Stimulated activated CD4-positive, alpha-beta T cell treated with anti-CD3 and anti-CD28 coated beads, Interleukin-1b, Interleukin-23, amount 100 ng/mL, for 48 hours (primary cell): ENCODE measurements around the gene GSTM3.
"Not testable (repeated sequence)": the region's sequence is repeated elsewhere in the genome, so short reads cannot be mapped to it uniquely, and the experiment has no call there.

Source experiments
- DNase-seq: peaks from one replicate; pipeline ENCODE4 v3.0.0-alpha.2; 2020

Gene GSTM3

DNA sequence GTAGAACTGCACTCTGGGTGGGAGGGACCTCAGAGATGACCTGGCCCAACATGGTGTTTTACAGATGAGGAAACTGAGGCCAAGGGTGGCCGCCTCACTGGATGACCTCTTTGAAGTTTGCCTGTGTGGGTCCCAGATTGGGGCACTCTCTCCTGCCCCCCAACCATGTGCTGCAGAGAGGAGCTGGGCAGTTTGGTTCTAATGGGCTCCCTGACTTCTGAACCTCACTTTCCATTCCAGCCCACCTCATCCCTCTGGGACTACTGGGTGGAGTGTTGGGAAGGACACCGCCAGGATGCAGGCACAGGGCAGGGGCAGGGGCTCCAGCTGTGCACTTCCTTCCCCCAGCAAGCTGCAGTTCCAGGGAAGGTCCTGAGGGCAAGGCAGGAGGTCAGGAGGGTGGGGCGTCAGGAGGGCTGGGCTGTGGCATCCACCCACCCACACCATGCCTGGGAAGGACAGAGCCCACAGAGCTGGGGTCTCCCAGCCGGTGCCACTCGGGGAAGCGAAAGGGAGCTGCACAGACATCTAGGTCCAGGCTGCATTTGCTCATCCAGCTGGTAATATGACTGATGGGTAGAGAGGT lies 33.2 kb upstream of the GSTM3 start:
- DNase-seq, result no peak

GRCh38 chr1:109773203-109773899 lies 32.5 kb upstream of the GSTM3 start:
- peak; percentile 77 for DNase-seq

DNA sequence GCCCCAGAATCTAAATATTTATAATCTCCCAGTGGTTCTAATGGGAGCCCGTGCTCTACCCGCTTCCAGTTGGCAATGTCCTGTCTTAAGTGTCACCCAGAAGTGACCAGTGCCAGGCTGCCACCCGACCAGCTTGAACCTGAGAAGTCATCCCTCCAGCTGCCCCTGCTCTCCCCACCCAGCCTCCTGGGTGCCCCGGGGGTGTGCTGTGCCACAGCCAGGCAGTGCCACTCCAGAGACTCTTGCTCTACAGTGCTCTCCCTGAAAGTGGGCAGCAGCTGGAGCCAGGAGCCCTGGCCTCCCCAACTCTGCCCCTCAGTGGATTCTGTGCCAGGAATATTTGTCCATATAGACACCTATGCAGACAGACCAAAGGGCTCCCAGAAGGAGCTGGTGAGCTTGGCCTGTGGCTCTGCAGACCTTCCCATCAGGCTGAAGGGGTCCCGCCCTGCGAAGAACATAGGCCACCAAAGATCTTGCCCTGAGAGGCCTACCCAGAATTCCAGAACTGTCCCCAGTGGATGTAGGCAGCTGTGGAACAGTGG lies 31.9 kb upstream of the GSTM3 start:
- DNase-seq, result no peak

- DNase-seq, result no peak
These were observed 31.1 kb upstream of the GSTM3 start for GRCh38 chr1:109771712-109772657.

DNA sequence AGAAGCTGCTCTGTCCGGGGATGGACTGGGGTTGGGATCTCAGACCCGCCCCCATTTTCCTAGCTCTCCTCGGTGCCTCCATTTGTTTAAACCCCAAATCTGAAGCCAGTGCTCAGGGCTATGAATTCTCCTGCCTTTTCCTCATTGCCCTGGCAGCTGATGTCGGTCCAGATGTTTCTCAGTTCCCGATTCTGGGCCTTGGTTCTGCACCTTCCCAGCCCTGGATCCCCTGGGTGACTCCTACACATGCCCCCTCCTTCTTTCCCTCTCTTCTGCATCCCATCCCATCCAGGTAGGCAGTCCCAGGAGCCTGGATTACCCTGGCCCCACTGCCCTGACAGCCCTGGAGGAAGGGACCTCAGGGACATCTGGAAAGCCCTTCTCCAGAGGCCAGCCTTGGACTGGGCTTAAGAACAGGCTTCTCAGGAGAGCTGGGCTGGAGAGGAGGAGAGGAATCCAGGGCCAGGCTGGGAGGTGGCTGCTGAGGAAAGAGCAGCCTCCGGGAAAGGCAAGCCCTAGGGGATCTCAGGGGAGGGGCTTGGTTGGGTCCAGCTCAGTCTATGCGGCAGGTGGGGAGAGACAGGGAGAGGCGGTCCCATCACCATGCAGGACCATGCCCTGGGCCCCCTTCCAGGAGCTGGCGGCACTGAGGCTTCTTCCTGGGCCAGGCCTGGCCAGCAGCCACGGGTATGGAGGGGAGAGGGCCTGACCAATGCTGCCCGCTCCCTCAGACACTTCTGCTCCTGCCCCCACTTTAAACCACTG lies 29.7 kb upstream of the GSTM3 start:
- no peak for DNase-seq

- DNase-seq, result no peak
These were observed 28.7 kb upstream of the GSTM3 start for GRCh38 chr1:109769330-109770078.

- no peak for DNase-seq
These were observed 28.0 kb upstream of the GSTM3 start for GRCh38 chr1:109768820-109769219.

DNA sequence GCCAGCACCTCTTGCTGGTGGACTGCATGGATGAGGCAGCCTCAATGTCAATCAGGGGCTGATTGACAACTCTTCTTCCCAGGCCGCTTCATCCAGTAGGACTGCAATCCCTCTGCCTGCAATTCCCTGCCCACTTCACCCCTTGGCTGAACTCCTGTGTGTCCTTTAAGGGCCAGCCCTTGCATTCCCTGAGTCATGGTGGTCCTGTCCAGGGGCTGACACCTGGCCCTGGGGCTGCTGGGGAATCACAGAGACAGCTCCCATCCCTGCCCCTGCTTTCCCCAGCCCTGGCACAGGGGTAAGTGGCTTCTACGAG lies 27.5 kb upstream of the GSTM3 start:
- no peak for DNase-seq

DNA sequence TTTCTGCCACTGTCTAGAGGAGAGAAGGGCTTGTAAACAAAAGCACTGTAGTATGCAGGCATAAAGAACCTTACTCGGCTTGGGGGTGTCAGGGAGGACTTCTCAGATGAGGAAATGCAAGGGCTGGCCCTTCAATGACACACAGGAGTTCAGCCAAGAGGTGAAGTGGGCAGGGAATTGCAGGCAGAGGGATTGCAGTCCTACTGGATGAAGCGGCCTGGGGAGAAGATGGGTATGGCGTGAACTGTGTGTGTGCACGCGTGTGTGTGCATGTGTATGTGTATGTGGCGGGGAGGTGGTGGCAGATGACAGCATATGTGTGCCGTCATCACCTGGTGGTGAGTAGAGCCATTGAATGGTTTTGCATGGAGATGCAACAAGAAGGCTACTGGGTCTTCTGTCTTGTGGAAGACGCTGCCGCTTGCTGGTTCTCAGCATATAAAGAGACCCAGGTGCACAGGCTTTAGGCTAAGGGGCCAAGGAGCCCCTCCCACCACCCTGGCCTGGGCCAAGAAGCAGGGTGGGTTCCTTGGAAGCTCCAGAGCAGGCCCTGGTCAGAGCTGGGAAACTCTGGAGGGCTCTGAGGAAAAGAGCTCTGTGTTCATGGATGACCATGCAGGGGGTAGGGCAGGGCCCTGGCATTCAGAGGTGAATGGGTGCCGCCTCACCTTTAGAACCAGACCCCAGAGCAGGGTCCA lies 26.9 kb upstream of the GSTM3 start:
- no peak for DNase-seq

GRCh38 chr1:109766991-109767636 lies 26.3 kb upstream of the GSTM3 start:
- DNase-seq, result not testable (repeated sequence)

GRCh38 chr1:109765896-109766615 lies 25.2 kb upstream of the GSTM3 start:
- DNase-seq, result no peak

GRCh38 chr1:109765483-109765815 lies 24.6 kb upstream of the GSTM3 start:
- DNase-seq, result no peak

- no peak for DNase-seq
These were observed 24.0 kb upstream of the GSTM3 start for GRCh38 chr1:109764561-109765482.

DNA sequence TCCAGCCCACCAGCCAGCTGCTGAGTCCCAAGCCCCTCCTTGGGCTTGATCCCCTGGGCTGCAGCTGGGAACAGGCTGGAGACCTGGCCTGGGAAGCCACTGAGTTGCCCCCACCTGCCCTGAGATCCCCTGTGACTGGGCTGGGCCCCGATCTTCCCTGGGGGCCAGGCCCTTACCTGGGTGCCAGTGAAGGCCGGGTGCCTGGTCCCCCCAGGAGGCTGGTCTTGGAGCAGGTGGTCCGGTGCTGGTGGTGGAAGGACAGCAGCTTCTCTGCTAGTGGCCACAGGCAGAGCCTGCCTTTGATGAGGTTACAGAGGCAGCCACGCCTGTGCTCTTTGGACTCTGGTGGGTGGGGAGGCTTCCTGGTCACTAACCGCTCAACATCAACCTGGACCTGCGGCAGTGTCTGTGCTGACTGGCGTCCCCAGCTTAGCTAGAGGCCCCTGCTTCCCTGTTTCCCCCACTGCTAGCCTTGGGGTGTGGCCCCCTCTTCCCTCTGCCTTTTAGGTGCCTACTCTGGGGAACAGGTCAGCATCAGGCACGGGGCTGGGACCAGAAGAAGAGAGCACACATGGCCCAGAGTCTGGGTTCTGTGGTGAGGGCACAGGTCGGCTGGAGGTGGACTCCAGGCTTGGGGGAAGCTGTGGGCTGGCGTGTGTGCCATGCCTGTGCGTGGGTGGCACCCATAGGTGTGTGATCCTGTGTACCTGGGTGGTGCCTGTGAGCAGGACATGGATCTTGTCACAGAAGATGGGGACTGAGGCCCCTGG lies 23.0 kb upstream of the GSTM3 start, which contains the start of gene EPS8L3:
TSS of gene EPS8L3 (minus strand) at position 278 of the 770 bp plus-strand sequence. CDS start 2,174 bp downstream, outside the sequence.
- no peak for DNase-seq

- no peak for DNase-seq
These were observed 22.2 kb upstream of the GSTM3 start for GRCh38 chr1:109762821-109763645.

- no peak for DNase-seq
These were observed 21.3 kb upstream of the GSTM3 start for GRCh38 chr1:109762039-109762585.
